DOHH2 (cell line): Measurements from ENCODE around the gene CALN1.

Experiments used
- CTCF ChIP-seq: fragments of 200-600 bp; sonication (generic); IDR thresholded peaks from one replicate; pipeline ENCODE4 v1.5.1; 2014; ENCODE audit warnings: antibody characterized with exemption, mild to moderate bottlenecking, low read depth, low read length; ENCODE audit not compliant: poor library complexity, severe bottlenecking
- EZH2phosphoT487 ChIP-seq: fragments of 200-600 bp; sonication (generic); IDR thresholded peaks from 2 replicates; pipeline ENCODE4 v1.6.1; 2017; ENCODE audit warnings: borderline replicate concordance, mild to moderate bottlenecking, antibody characterized with exemption, low read length, moderate library complexity, mixed read lengths

- no peak for TF ChIP-seq CTCF
- TF ChIP-seq EZH2phosphoT487: no peak
Measured at GRCh38 chr7:71970725-71971124, 441.4 kb downstream of the CALN1 start.
